CD4-positive, alpha-beta T cell treated with Interferon gamma for 1 hour (primary cell): Measurements from ENCODE around the gene ZDHHC6.
"Not testable (repeated sequence)": the region's sequence is repeated elsewhere in the genome, so short reads cannot be mapped to it uniquely, and the experiment has no call there.

Experiments used
- DNase-seq: peaks from one replicate; pipeline ENCODE4 v3.0.0-alpha.2; 2020

ZDHHC6 gene

GRCh38 chr10:112388548-112388947 is 58.2 kb downstream of the ZDHHC6 start:
- DNase-seq: no peak

- DNase-seq: not testable (repeated sequence)
Observed at GRCh38 chr10:112388056-112388455, 58.7 kb downstream of the ZDHHC6 start.

GRCh38 chr10:112385201-112385600 is 61.5 kb downstream of the ZDHHC6 start:
- DNase-seq: no peak

GRCh38 chr10:112384141-112384540 is 62.6 kb downstream of the ZDHHC6 start:
- no peak for DNase-seq

- DNase-seq: no peak
Observed at GRCh38 chr10:112383325-112383724, 63.4 kb downstream of the ZDHHC6 start.

- no peak for DNase-seq
Observed at GRCh38 chr10:112382515-112383235, 64.0 kb downstream of the ZDHHC6 start.
